ENCODE measurements around the gene HEXB.

HEXB gene

DNA sequence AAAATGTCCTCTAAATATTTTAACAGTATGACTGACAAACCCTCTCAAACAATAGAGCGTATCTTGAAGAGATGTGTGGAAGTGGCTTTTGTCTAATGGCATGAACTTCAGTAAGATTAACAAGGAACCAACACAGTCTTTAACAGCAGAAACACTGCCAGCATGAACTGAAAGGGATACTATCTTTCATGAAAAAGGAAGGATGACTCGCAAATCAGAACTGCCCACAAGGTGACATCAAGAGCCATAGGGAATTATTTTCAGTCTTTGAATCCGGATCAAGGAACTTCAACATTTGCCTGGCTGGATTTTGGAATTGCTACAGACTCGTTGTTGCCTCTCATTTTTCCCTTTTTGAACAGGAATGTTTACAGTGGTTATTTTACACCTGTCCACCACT, 5.1 kb upstream of the HEXB start:
- no peak for DNase-seq (ENCODE audit: extremely low read depth, low read depth)
- TF ChIP-seq CTCF (IDR thresholded peaks at IDR 0.05; ENCODE audit: low read depth, low read length): no peak

DNA sequence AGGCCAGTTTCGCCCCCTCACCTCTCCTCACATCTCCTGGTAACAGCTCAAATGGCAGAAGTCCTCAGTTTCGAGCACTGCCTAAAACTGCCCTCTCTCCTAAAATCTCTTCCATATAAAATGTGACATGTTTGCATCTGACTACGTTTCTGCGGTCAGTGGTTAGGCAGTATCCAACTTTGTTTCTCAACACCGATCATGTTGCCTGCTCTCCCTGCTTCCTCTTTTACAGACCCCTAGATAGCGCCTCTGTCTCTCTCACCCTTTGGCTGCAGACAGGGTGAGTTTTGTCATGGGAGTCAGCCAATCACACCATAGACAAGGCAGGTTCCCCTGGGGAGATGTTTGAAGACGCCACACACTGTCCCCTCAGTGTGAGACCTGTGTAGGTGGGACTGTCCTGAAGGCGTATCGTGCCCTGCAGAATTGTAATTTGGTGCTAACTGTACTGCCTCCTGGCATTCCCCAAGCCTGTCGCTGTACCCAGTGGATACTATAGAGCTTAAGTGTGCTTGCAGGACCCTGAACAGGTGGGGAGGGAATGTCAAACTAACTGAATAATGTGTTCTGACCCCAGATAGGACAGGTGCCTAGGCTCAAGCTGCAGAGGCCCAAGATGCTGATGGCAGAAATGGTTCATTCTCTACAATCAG, 1.1 kb downstream of the HEXB start:
- no peak for DNase-seq (ENCODE audit: extremely low read depth, low read depth)
- no peak for TF ChIP-seq CTCF (IDR thresholded peaks at IDR 0.05; ENCODE audit: low read depth, low read length)

DNA sequence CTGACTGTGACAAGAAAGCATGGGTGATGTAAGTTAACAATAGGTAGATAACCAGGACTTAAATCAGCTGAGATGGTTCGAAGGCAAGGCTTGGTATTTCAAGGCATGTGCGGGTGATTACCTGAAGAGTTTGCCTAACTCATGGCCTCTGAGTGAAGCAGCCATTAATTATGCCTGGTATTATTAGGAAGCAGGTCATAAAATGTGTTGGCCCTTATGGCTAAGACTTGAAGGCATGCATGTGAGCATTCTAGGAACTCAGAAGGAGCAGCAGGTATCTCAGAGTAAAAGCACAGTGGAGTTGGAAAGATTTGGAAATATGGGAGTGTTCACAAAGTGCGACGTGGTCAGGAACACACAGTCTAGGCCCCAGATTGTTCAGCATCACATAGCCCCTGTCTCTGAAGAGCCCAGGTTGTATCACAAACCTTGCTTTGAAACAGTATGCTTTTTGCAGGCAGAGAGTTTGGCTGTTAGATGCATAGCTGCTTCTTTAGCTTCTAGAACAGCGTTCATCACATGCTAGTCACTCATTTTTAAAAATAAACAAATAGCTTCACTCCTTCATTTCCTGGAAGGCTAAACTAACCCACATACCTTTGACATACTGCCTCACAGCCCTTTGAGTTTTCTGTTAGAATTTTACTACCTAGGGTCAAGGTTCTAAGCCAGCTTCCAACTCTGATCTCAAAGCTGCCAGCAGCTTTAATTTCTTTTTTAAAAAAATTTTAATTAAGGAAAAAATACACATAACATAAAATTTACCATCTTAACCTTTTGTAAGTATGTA, 2.1 kb downstream of the HEXB start:
- no peak for TF ChIP-seq CTCF (IDR thresholded peaks at IDR 0.05; ENCODE audit: low read depth, low read length)
- DNase-seq (ENCODE audit: extremely low read depth, low read depth): no peak

DNA sequence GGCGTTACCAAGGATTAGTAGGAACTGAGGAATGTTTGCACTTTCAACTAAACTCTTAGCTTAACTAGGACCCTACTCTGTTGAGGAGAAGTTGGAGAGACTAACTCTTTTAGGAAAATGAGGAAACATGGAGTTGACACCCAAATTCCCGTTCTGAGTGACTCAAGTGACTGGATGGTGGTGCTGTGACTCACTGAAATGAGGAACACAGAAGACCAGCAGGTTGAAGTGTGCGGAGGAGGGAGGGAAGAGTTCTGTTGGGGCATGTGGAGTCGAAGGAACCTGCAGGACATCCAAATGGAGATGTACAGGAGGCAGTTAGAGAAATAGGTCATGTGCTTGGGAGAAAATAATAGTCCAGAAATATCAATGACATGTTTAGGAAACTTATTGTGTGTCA, 8.2 kb downstream of the HEXB start:
- no peak for DNase-seq (ENCODE audit: extremely low read depth, low read depth)
- no peak for TF ChIP-seq CTCF (IDR thresholded peaks at IDR 0.05; ENCODE audit: low read depth, low read length)

GRCh38 chr5:74717596-74717995, 32.6 kb downstream of the HEXB start:
- DNase-seq (ENCODE audit: extremely low read depth, low read depth): no peak
- no peak for TF ChIP-seq CTCF (IDR thresholded peaks at IDR 0.05; ENCODE audit: low read depth, low read length)

DNA sequence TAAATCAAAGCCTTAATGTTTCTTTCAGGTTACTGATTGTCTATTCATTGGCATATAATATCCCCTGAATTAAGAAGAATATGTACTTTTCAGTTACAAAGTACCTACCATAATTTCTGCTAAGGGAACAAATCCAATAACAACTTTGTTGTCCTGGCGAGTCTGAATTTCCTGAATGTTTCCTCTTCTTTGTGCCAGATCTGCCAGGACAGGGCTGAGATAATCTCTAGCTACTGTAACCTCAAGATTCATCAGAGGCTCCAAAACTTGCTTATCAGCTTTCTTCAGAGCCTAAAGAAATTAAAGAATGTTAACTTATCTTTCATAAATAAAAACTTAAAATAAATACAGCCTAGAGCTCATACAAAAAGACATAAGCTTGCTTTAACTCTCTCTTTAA, 37.2 kb downstream of the HEXB start:
- TF ChIP-seq CTCF (IDR thresholded peaks at IDR 0.05; ENCODE audit: low read depth, low read length): no peak
- no peak for DNase-seq (ENCODE audit: extremely low read depth, low read depth)

- no peak for DNase-seq (ENCODE audit: extremely low read depth, low read depth)
Measured at GRCh38 chr5:74725331-74725730, 40.3 kb downstream of the HEXB start.

More at GRCh38 chr5:74725331-74725730, 40.3 kb downstream of the HEXB start:
- no peak for TF ChIP-seq CTCF (IDR thresholded peaks at IDR 0.05; ENCODE audit: low read depth, low read length)

Measured in AG09319 (cell line).